NCI-H2227 treated with DMSO at 0.1 percent for 48 hours (cell line): ENCODE data around the gene CBX2.
"Not testable (repeated sequence)": the region's sequence is repeated elsewhere in the genome, so short reads cannot be mapped to it uniquely, and the experiment has no call there.

ENCODE experiments used
- DNase-seq: peaks from one replicate; lab custom pipeline; 2025; lab: John Stamatoyannopoulos, UW

CBX2 gene

GRCh38 chr17:79769570-79770506, 8.1 kb upstream of the CBX2 start:
- DNase-seq: no peak

GRCh38 chr17:79771276-79771675, 6.7 kb upstream of the CBX2 start:
- no peak for DNase-seq

- not testable (repeated sequence) for DNase-seq
Observed at GRCh38 chr17:79772726-79773125, 5.2 kb upstream of the CBX2 start.

GRCh38 chr17:79774561-79774975, 3.4 kb upstream of the CBX2 start:
- DNase-seq: no peak

GRCh38 chr17:79775632-79776031, 2.3 kb upstream of the CBX2 start:
- DNase-seq: no peak

GRCh38 chr17:79776376-79777119, 1.4 kb upstream of the CBX2 start:
- peak; percentile 67 for DNase-seq

- peak; percentile 63 for DNase-seq
Observed at GRCh38 chr17:79777120-79777893, 641 bp upstream of the CBX2 start.

- DNase-seq: peak; percentile 26
Observed at GRCh38 chr17:79778504-79779083, 646 bp downstream of the CBX2 start.

GRCh38 chr17:79779084-79779529, 1.2 kb downstream of the CBX2 start:
- no peak for DNase-seq

GRCh38 chr17:79779661-79780365, 1.9 kb downstream of the CBX2 start:
- no peak for DNase-seq

- DNase-seq: no peak
Observed at GRCh38 chr17:79781012-79781650, 3.2 kb downstream of the CBX2 start.

GRCh38 chr17:79781736-79782575, 4.0 kb downstream of the CBX2 start:
- no peak for DNase-seq

GRCh38 chr17:79783891-79784290, 5.9 kb downstream of the CBX2 start:
- DNase-seq: no peak

GRCh38 chr17:79784353-79785016, 6.5 kb downstream of the CBX2 start:
- DNase-seq: no peak

GRCh38 chr17:79785017-79785899, 7.3 kb downstream of the CBX2 start:
- no peak for DNase-seq

GRCh38 chr17:79785900-79786810, 8.2 kb downstream of the CBX2 start:
- no peak for DNase-seq
